ENCODE measurements around the gene NATD1.

Gene NATD1

DNA sequence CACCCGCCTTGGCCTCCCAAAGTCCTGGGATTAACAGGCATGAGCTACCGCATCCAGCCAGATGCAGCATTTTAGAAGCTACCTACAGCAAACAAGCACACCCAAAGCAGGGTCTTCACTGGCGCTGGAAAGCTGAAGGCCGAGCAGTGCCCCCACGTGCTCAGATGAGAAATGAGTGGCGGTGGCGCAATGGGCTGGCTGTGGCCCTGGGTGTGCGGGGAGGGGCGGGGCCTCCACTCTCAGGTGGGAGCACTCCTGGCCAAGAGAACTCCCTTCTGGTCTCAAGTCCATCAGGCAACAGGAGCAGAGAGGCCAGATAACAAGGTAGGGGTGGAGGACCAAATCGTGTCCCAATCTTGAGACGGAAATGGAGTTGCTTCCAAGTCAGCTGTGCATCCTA, 51.3 kb downstream of the NATD1 start:
- no peak overlapping the region for H3K4ac ChIP-seq (ENCODE audit: low read depth, low read length)
- peaks cover 3% of the 10 kb centered on the region for H3K4me1 ChIP-seq (ENCODE audit: control insufficient read depth, low read depth, low read length)
- peaks cover 38% of the 10 kb centered on the region for H3K79me1 ChIP-seq (ENCODE audit: low read length)
- H4K8ac ChIP-seq (ENCODE audit: low read depth, low read length): no peak overlapping the region
- WGBS (ENCODE audit: extremely low coverage, insufficient coverage, low lambda C conversion rate): no CpG with 5 or more reads among the region's 11 CpGs
- no peak overlapping the region for H3K18ac ChIP-seq (ENCODE audit: low read length)
- no peak overlapping the region for H2BK15ac ChIP-seq (replicated peaks; ENCODE audit: low read depth)
- no peak overlapping the region for H2AK5ac ChIP-seq (ENCODE audit: low read length)
- no peak overlapping the region for H3K9ac ChIP-seq (ENCODE audit: low read length)
- no peak overlapping the region for H3K4me2 ChIP-seq (ENCODE audit: low read length)
- H3K27ac ChIP-seq (ENCODE audit: low read depth, low read length): no peak overlapping the region
- H2BK120ac ChIP-seq (ENCODE audit: low read depth, low read length): no peak overlapping the region
- no peak overlapping the region for H4K5ac ChIP-seq (ENCODE audit: low read length)
- no peak overlapping the region for H3K4me3 ChIP-seq (ENCODE audit: low read length)
- H3K36me3 ChIP-seq (ENCODE audit: control insufficient read depth, insufficient read depth, low read length): peaks cover 5% of the 10 kb centered on the region
- DNase-seq: no peak
- no peak overlapping the region for H2BK5ac ChIP-seq (ENCODE audit: low read length)
- H3K79me2 ChIP-seq (ENCODE audit: control insufficient read depth, insufficient read depth, low read length): peaks cover 81% of the 10 kb centered on the region
- no peaks in the 10 kb centered on the region for H3K27me3 ChIP-seq (ENCODE audit: insufficient read depth, low read length, poor library complexity)
- H3K56ac ChIP-seq (ENCODE audit: low read length): no peak overlapping the region
- H3K23ac ChIP-seq (ENCODE audit: low read length): no peak overlapping the region

GRCh38 chr17:21201298-21201595, 52.0 kb downstream of the NATD1 start:
- Histone ChIP-seq H2BK120ac (ENCODE audit: low read depth, low read length) (no peak overlapping the region), H3K18ac (ENCODE audit: low read length) (no peak overlapping the region), H3K56ac (ENCODE audit: low read length) (no peak overlapping the region), H3K23ac (ENCODE audit: low read length) (no peak overlapping the region), H3K9ac (ENCODE audit: low read length) (no peak overlapping the region), H3K4ac (ENCODE audit: low read depth, low read length) (no peak overlapping the region), H3K27me3 (ENCODE audit: insufficient read depth, low read length, poor library complexity) (no peaks in the 10 kb centered on the region), H3K4me2 (ENCODE audit: low read length) (no peak overlapping the region), H3K79me1 (ENCODE audit: low read length) (peaks cover 37% of the 10 kb centered on the region), H4K8ac (ENCODE audit: low read depth, low read length) (no peak overlapping the region), H3K79me2 (ENCODE audit: control insufficient read depth, insufficient read depth, low read length) (peaks cover 75% of the 10 kb centered on the region), H2BK5ac (ENCODE audit: low read length) (no peak overlapping the region), H4K5ac (ENCODE audit: low read length) (no peak overlapping the region), H2BK15ac (replicated peaks; ENCODE audit: low read depth) (no peak overlapping the region), H2AK5ac (ENCODE audit: low read length) (no peak overlapping the region), H3K4me1 (ENCODE audit: control insufficient read depth, low read depth, low read length) (peaks cover 3% of the 10 kb centered on the region), H3K36me3 (ENCODE audit: control insufficient read depth, insufficient read depth, low read length) (peaks cover 5% of the 10 kb centered on the region), H3K4me3 (ENCODE audit: low read length) (no peak overlapping the region), H3K27ac (ENCODE audit: low read depth, low read length) (no peak overlapping the region)
- no CpG with 5 or more reads among the region's 5 CpGs for WGBS (ENCODE audit: extremely low coverage, insufficient coverage, low lambda C conversion rate)
- DNase-seq: no peak

DNA sequence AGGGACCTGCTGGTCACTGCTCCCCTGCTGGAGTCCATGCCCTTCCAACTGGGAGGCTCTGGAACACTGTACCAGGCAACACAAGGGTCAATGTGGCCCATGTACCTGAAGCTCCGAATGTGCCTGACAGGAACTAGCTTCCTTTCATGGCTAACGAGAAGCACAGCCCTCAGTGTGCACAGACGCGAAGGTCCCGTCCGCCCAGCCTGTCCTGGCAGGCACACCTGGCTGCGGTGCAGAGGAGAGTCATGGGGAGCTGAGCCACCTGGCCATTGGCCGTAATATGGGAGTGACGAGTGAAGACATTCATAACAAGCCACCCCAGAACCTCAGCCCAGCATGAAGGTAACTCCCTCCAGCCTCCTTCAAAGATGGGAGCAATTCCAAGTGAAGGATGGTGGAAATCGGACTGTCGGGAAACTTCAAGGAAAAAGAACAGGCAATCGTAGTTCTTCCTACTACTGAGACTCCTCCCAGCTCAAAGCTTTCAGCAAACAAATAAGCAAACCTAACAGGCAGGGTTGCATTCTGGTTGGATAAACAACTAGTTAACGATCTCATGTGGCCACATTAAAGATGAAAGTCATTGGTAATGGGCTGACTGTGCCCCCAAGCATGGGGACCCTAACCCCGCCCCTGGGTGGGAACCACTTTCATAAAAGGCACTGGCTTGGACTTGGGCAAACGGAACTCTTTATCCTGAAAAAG, 52.5 kb downstream of the NATD1 start:
- no peak overlapping the region for H2BK120ac ChIP-seq (ENCODE audit: low read depth, low read length)
- peaks cover 36% of the 10 kb centered on the region for H3K79me1 ChIP-seq (ENCODE audit: low read length)
- no peak overlapping the region for H3K9ac ChIP-seq (ENCODE audit: low read length)
- H3K36me3 ChIP-seq (ENCODE audit: control insufficient read depth, insufficient read depth, low read length): peaks cover 5% of the 10 kb centered on the region
- no peak overlapping the region for H2BK5ac ChIP-seq (ENCODE audit: low read length)
- no peak overlapping the region for H3K56ac ChIP-seq (ENCODE audit: low read length)
- H3K27ac ChIP-seq (ENCODE audit: low read depth, low read length): no peak overlapping the region
- no peak overlapping the region for H3K4me2 ChIP-seq (ENCODE audit: low read length)
- H2BK15ac ChIP-seq (replicated peaks; ENCODE audit: low read depth): no peak overlapping the region
- no CpG with 5 or more reads among the region's 15 CpGs for WGBS (ENCODE audit: extremely low coverage, insufficient coverage, low lambda C conversion rate)
- H3K27me3 ChIP-seq (ENCODE audit: insufficient read depth, low read length, poor library complexity): no peaks in the 10 kb centered on the region
- no peak overlapping the region for H3K4ac ChIP-seq (ENCODE audit: low read depth, low read length)
- H3K18ac ChIP-seq (ENCODE audit: low read length): no peak overlapping the region
- DNase-seq: no peak
- H3K79me2 ChIP-seq (ENCODE audit: control insufficient read depth, insufficient read depth, low read length): peaks cover 70% of the 10 kb centered on the region
- no peak overlapping the region for H3K4me3 ChIP-seq (ENCODE audit: low read length)
- peaks cover 3% of the 10 kb centered on the region for H3K4me1 ChIP-seq (ENCODE audit: control insufficient read depth, low read depth, low read length)
- no peak overlapping the region for H4K5ac ChIP-seq (ENCODE audit: low read length)
- H3K23ac ChIP-seq (ENCODE audit: low read length): no peak overlapping the region
- no peak overlapping the region for H2AK5ac ChIP-seq (ENCODE audit: low read length)
- no peak overlapping the region for H4K8ac ChIP-seq (ENCODE audit: low read depth, low read length)

DNA sequence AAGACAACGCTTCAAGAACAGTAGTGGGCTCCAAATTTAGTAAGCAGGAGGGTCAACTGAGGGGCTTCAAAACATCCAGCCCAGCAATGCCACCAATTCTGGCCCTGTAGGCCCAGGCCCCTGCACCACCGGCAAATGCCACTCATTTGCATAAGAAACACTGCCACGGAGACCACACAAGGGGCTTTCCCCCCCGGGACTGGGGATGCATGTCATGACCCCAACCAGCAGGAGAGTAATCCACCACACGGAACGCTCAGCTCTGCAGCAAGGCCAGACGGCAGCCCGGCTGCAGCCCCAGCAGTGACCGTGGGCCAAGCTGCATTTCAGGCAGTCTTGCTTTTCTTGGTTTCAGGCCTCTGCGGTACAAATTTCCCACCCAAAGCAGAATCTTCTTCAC, 53.4 kb downstream of the NATD1 start:
- Histone ChIP-seq H2BK15ac (replicated peaks; ENCODE audit: low read depth) (no peak overlapping the region), H4K8ac (ENCODE audit: low read depth, low read length) (no peak overlapping the region), H2BK120ac (ENCODE audit: low read depth, low read length) (no peak overlapping the region), H3K79me2 (ENCODE audit: control insufficient read depth, insufficient read depth, low read length) (peaks cover 61% of the 10 kb centered on the region), H3K4me1 (ENCODE audit: control insufficient read depth, low read depth, low read length) (peaks cover 3% of the 10 kb centered on the region), H3K23ac (ENCODE audit: low read length) (no peak overlapping the region), H3K18ac (ENCODE audit: low read length) (no peak overlapping the region), H3K4me3 (ENCODE audit: low read length) (no peak overlapping the region), H3K79me1 (ENCODE audit: low read length) (peaks cover 35% of the 10 kb centered on the region), H3K56ac (ENCODE audit: low read length) (no peak overlapping the region), H3K9ac (ENCODE audit: low read length) (no peak overlapping the region), H3K27me3 (ENCODE audit: insufficient read depth, low read length, poor library complexity) (no peaks in the 10 kb centered on the region), H3K4me2 (ENCODE audit: low read length) (no peak overlapping the region), H3K36me3 (ENCODE audit: control insufficient read depth, insufficient read depth, low read length) (peaks cover 5% of the 10 kb centered on the region), H3K4ac (ENCODE audit: low read depth, low read length) (no peak overlapping the region), H4K5ac (ENCODE audit: low read length) (no peak overlapping the region), H2AK5ac (ENCODE audit: low read length) (no peak overlapping the region), H2BK5ac (ENCODE audit: low read length) (no peak overlapping the region), H3K27ac (ENCODE audit: low read depth, low read length) (peak overlapping the region; percentile 13)
- DNase-seq: no peak
- no CpG with 5 or more reads among the region's 10 CpGs for WGBS (ENCODE audit: extremely low coverage, insufficient coverage, low lambda C conversion rate)

DNA sequence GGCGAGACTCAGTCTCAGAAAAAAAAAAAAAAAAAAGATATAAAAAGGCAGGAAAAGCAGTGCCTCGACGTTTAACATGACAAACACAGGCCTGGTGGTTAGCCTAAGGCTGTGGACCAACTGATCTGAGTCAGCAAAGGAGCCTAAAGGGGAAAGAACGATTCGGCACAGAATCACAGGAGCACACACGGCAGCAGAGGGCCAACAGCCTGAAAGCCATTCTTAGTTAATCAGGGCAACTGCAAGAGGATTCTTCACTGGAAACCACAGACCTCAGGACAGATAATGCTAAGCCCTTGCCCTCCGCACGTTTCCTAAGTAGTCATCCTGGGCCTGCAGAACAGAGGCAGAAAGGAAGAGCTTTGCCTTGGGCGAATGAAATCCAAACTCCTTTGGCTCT, 53.9 kb downstream of the NATD1 start:
- Histone ChIP-seq H3K4me2 (ENCODE audit: low read length) (no peak overlapping the region), H3K27ac (ENCODE audit: low read depth, low read length) (peak overlapping the region; percentile 13), H3K4me1 (ENCODE audit: control insufficient read depth, low read depth, low read length) (peaks cover 3% of the 10 kb centered on the region), H3K79me1 (ENCODE audit: low read length) (peaks cover 35% of the 10 kb centered on the region), H2BK120ac (ENCODE audit: low read depth, low read length) (no peak overlapping the region), H4K8ac (ENCODE audit: low read depth, low read length) (no peak overlapping the region), H2BK15ac (replicated peaks; ENCODE audit: low read depth) (no peak overlapping the region), H3K56ac (ENCODE audit: low read length) (no peak overlapping the region), H3K36me3 (ENCODE audit: control insufficient read depth, insufficient read depth, low read length) (peaks cover 5% of the 10 kb centered on the region), H3K9ac (ENCODE audit: low read length) (no peak overlapping the region), H3K23ac (ENCODE audit: low read length) (no peak overlapping the region), H3K27me3 (ENCODE audit: insufficient read depth, low read length, poor library complexity) (no peaks in the 10 kb centered on the region), H3K4me3 (ENCODE audit: low read length) (no peak overlapping the region), H4K5ac (ENCODE audit: low read length) (no peak overlapping the region), H3K79me2 (ENCODE audit: control insufficient read depth, insufficient read depth, low read length) (peaks cover 55% of the 10 kb centered on the region), H2BK5ac (ENCODE audit: low read length) (no peak overlapping the region), H3K18ac (ENCODE audit: low read length) (no peak overlapping the region), H3K4ac (ENCODE audit: low read depth, low read length) (no peak overlapping the region), H2AK5ac (ENCODE audit: low read length) (no peak overlapping the region)
- no CpG with 5 or more reads among the region's 9 CpGs for WGBS (ENCODE audit: extremely low coverage, insufficient coverage, low lambda C conversion rate)
- DNase-seq: peak; percentile 74

GRCh38 chr17:21198411-21198810, 54.8 kb downstream of the NATD1 start:
- H3K23ac ChIP-seq (ENCODE audit: low read length): no peak overlapping the region
- peaks cover 35% of the 10 kb centered on the region for H3K79me1 ChIP-seq (ENCODE audit: low read length)
- H3K56ac ChIP-seq (ENCODE audit: low read length): no peak overlapping the region
- no peak overlapping the region for H2BK5ac ChIP-seq (ENCODE audit: low read length)
- no CpG with 5 or more reads among the region's 20 CpGs for WGBS (ENCODE audit: extremely low coverage, insufficient coverage, low lambda C conversion rate)
- no peaks in the 10 kb centered on the region for H3K27me3 ChIP-seq (ENCODE audit: insufficient read depth, low read length, poor library complexity)
- peaks cover 50% of the 10 kb centered on the region for H3K79me2 ChIP-seq (ENCODE audit: control insufficient read depth, insufficient read depth, low read length)
- H3K36me3 ChIP-seq (ENCODE audit: control insufficient read depth, insufficient read depth, low read length): peaks cover 5% of the 10 kb centered on the region
- H3K27ac ChIP-seq (ENCODE audit: low read depth, low read length): no peak overlapping the region
- H4K8ac ChIP-seq (ENCODE audit: low read depth, low read length): no peak overlapping the region
- no peak overlapping the region for H2BK15ac ChIP-seq (replicated peaks; ENCODE audit: low read depth)
- H2AK5ac ChIP-seq (ENCODE audit: low read length): no peak overlapping the region
- DNase-seq: no peak
- H4K5ac ChIP-seq (ENCODE audit: low read length): no peak overlapping the region
- no peak overlapping the region for H3K9ac ChIP-seq (ENCODE audit: low read length)
- no peak overlapping the region for H3K18ac ChIP-seq (ENCODE audit: low read length)
- H3K4me2 ChIP-seq (ENCODE audit: low read length): no peak overlapping the region
- no peak overlapping the region for H2BK120ac ChIP-seq (ENCODE audit: low read depth, low read length)
- no peak overlapping the region for H3K4me3 ChIP-seq (ENCODE audit: low read length)
- no peak overlapping the region for H3K4ac ChIP-seq (ENCODE audit: low read depth, low read length)
- H3K4me1 ChIP-seq (ENCODE audit: control insufficient read depth, low read depth, low read length): peaks cover 3% of the 10 kb centered on the region

Measured in mesendoderm (in vitro differentiated cells).